HG02970 (cell line): Measurements from ENCODE around the gene AIFM3.

Experiments
- ATAC-seq: cut with Tn5 transposase; IDR thresholded peaks from one replicate; pipeline ENCODE4 v1.9.1; 2021; ENCODE audit warnings: mild to moderate bottlenecking, moderate library complexity, moderate number of reproducible peaks; ENCODE audit not compliant: unreplicated experiment, low FRiP score

The AIFM3 gene

DNA sequence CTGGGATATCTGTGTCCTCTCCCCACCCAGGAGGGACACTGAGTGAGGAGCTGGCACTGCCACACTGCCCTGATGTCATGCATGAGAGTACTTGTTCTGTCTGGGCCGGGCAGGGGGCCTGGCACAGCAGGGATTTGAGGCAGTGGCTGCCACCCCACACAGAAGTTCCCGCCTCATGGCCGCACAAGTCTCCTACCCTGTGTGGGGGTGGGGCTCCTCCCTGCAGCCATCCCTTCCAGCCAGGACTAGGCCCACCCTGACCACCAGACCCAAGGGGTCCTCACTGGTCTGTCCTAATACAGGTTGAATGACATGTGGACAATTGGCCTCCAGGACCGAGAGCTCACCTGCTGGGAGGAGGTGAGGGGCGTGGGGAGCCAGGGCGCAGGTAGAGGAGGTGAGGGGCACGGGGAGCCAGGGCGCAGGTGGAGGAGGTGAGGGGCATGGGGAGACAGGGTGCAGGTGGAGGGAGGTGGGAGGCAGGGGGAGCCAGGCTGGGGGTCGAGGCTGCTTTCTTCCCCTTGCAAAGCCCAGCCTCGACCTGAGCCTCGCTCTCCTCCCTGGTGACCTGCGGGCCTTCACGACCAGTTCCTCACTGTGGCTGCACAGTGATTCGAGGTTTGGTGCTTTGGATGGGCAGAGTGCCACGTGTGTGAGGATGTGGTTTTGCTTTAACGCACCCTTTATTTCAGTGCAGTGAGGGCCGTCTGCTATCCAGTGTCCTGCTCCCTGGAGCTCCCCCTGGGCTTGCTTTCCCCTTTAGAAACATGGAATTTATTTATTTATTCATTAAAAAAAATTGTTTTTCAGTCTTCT lies 22.5 kb downstream of the AIFM3 start:
- no peak for ATAC-seq

DNA sequence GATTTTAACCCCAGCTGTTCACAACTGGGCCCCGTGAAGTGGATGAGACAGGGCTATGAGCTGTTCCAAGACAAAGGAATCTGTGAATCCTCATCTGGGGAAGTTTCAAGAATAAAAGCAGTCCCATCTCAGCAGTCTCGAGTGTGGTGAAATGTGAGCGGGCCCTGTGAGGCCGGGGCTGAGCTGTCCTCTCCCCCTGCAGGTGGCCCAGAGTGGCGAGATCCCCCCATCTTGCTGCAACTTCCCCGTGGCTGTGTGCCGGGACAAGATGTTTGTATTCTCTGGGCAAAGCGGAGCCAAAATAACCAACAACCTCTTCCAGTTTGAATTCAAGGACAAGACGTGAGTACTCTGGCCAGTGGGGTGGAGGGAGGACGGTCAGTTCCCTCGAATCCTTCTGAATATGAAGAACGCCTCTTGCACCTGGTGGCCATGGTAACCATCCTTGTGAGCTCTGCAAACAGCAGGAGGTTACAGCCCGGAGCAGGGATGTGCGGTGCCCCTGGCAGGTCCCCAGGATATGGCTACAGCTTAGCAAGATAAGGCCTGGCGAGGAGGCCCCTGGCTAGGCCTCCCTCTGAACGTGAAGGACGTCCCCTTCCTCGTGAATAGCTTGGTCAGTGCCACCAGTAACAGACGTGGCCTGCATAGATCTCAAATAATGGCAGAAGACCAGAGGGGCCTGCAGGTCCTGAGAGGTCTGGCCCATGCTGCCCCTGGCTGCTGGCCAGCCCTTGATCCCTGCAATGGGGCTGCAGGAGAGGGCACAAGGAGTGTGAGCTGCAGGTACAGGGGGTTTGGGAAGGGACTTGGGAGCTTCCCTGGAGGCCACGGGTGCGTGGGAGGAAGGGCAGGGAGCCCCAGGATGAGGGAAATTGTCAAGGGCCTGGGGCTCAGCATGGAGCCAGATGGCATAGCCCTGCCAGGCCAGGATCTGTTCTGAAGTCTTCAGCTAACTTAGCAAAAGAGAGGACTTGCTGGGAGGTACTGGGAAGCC lies 23.4 kb downstream of the AIFM3 start:
- no peak for ATAC-seq

DNA sequence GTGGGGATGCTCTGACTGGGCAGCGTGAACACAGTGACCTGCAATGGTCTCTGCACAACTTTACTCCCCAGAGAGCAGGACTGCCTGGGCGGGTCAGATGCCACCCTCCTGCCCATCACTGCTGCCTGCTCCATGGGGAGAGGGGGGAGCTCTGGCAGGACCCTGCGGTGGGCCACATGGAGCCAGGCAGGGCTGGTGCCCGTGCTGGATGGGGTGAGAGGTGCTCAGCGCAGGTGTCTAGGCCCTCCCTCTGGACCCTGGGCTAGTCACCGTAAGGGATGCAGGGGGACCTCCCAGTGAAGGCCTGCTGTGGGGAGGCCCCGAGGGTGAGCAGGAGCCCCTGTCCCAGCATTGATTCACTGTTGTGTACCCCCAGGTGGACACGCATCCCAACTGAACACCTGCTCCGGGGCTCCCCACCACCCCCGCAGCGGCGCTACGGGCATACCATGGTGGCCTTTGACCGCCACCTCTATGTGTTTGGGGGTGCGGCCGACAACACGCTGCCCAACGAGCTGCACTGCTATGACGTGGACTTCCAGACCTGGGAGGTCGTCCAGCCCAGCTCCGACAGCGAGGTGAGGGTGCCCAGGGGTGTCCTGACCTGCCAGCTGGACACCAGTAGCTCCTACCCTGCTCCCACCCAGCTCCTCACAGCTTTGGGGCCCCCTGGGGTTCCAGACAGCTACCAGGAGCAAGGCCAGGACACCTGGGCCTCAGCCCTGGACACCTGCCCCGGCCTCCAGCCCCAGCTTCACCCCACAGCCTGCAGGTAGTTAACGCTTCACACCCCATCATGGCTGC lies 24.4 kb downstream of the AIFM3 start:
- ATAC-seq = no peak

DNA sequence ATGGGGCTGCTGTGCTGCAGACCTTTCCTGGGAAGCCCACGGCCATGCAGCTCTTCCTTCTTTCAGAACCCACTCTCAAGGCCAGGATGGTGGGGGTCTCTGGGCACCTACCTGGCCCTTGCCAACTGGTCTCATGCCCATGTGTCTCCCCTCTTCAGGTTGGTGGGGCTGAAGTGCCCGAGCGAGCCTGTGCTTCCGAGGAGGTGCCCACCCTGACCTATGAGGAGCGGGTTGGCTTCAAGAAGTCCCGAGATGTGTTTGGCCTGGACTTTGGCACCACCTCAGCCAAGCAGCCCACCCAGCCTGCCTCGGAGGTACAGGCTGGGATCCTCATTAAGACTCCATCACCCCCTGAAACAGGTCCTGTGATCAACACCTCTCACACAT lies 25.0 kb downstream of the AIFM3 start:
- no peak for ATAC-seq

DNA sequence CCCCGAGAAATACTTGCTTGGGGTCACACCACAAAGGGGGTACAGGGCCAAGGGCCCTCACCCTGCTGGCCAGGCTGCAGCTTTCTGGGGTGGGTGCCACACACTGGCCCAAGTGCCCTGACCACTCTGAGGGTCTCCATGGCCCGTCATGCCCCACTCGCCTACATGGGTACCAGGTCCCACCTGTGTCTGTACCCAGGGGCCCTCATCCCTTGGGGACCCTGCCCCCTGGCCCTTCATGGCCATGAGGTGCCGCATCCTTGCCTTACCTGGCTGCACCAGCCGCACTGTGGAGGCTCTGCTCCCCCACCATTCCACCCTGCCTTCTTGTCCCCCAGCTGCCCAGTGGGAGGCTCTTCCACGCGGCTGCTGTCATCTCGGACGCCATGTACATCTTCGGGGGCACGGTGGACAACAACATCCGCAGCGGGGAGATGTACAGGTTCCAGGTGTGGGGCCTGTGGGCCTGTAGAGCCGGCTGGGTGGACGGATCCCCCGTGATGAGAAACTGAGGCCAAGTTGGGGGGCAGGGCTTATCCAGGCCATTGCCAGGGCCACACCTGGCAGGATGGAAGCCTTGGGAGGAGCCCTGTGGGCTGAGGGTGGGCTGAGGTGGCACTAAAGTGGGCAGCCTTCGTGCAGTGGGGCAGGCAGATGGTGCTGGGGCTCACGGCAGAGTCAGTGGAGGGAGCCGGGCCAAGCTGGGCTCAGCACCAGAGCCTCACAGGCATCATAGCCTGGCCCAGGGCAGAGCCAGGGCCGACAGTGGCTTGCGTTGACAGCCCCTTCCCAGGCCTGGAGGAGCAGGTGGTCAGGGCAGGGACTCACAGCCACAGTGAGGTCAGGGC lies 25.6 kb downstream of the AIFM3 start:
- ATAC-seq = no peak

DNA sequence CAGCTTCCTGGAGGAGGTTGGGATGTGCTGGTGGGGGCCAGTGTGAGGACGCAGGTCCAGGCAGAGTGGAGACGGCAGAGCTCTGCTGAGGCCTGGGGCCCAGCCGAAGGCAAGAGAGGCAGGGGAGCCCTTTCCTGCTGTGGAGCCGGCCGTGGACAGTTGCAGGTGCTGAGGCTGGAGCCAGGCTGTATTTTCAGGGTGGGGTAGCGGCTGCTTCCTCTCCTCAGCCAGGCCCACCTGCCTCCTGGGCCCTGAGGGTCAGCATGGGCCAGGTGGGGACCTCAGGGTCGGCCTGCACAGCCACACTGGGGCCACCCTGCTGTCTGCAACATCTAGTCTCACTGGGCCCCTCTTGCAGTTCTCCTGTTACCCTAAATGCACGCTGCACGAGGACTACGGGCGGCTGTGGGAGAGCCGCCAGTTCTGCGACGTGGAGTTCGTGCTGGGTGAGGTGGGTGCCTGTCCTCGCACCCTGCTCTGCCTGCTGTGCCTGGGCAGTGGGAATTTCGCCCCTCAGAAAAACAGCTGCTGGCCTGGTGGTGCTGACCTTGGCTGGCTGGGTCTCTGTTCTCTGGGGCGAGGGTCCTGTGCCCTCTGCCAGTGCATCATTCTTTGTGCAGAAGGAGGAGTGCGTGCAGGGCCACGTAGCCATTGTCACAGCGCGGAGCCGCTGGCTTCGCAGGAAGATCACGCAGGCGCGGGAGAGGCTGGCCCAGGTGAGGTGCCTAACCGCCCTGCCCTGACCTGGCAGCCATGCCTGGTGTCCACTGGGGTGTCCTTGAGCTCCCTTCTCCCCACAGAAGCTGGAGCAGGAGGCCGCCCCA lies 26.5 kb downstream of the AIFM3 start:
- ATAC-seq = no peak

DNA sequence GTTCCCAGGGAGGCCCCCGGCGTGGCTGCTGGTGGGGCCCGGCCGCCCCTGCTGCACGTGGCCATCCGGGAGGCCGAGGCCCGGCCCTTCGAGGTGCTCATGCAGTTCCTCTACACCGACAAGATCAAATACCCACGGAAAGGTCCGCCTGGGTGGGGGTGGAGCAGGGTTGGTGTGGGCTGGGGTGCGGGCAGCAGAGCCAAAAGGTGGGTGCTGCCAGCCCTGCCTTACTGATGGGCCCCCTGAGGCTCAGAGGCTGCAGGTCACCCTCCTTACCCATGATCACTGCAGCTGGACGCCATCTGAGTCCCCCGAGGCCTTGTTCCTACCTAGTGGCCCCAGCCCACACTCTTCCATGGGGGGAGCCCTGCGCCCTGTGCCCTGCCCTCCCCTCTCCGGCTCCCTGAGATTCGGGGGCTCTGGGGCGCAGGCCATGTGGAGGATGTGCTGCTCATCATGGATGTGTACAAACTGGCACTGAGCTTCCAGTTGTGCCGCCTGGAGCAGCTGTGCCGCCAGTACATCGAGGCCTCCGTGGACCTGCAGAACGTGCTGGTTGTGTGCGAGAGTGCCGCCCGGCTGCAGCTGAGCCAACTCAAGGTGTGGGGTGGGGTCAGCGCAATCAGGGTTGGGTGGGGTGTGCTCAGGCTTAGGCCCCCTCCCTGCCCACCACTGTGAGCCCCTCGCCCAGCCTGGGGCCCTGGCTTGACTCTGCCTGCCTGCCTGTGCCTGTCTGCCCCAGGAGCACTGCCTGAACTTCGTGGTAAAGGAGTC lies 27.3 kb downstream of the AIFM3 start:
- ATAC-seq = no peak

DNA sequence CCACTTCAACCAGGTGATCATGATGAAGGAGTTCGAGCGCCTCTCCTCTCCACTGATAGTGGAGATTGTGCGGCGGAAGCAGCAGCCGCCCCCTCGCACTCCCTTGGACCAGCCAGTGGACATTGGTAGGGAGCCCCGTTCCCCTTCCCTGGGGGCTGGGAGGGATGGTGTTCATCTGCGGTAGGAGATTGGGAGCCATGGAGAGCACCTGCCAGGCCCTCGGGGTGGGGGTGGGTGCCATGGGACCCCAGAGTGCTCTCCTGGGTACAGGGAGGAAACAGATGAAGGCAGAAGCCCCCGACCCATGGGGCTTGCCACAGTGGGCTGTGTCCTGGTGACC lies 27.8 kb downstream of the AIFM3 start:
- ATAC-seq = no peak

DNA sequence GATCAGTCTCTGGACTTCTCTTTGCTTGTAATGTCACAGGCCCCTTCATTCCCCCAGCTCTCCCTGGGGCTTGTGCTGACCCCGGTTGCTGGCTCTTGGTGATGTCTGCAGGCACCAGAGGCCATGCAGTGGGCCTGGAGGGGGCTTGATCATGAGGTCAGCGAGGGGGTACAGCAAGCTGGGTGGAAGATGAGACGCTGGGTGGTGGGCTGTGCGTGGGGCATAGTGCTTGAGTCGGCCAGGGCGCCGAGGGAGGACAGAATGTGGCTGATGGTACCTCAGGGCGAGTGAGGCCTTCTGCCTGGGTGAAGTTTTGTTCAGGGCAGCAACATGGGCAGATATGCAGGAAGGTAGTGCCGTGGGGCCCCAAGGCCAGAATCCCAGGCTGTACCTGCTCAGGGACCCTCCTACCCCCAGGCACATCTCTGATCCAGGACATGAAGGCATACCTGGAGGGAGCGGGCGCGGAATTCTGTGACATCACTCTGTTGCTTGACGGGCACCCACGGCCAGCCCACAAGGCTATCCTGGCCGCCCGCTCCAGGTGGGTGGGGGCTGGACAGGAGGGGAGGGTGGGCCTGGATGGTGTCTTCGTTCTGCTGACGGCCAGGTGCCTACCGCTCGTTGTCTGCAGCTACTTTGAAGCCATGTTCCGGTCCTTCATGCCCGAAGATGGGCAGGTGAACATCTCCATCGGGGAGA lies 28.4 kb downstream of the AIFM3 start:
- no peak for ATAC-seq

DNA sequence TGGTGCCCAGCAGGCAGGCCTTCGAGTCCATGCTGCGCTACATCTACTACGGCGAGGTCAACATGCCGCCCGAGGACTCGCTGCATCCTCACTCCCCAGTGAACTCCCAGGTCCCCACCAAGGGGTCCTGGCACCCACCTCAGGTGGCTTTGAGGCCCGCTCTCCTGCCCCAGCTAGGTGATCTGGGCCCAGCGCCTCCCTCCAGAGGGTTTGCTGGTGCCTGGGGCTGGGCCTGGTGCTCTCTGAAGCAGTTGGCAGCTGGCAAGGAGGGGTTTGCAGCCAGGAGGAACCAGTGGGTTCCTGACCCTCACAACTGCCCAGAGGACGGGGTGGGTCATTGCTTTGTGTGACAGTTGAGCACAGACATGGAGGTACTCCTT lies 29.0 kb downstream of the AIFM3 start:
- ATAC-seq = no peak

DNA sequence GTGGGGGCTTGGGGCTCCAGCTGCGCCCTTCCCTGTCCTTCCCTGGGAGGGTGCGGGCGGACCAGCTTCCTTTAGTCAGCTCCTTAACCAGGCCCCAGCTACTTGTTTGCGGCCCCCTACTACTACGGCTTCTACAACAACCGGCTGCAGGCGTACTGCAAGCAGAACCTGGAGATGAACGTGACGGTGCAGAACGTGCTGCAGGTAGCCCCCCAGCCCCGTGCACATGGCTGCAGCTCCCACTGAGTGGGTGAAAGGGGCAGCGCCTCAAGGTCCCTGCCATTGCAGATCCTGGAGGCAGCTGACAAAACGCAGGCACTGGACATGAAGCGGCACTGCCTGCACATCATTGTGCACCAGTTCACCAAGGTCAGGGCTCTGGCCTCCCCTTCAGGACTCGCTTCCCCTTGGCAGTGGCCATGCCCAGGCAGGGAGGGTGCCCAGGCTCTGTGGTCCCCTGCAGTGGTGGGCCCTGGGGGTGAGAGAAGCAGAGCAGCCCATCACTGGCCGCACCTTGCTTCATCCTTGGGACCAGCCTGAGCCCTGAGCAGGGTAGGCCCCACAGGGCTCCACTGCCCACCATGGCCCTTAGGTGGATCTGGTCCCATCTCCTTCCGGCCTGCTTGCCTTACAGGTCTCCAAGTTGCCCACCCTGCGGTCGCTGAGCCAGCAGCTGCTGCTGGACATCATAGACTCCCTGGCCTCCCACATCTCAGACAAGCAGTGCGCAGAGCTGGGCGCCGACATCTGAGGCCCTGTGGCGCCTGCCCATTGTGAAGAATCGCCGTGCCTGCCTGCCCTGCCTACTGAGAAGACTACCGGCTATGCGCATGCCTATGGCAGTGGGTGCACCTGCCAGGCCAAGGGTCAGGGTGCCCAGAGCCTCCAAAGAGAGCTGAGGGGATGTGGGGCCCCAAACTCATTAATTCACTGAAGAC lies 29.8 kb downstream of the AIFM3 start:
- no peak for ATAC-seq

DNA sequence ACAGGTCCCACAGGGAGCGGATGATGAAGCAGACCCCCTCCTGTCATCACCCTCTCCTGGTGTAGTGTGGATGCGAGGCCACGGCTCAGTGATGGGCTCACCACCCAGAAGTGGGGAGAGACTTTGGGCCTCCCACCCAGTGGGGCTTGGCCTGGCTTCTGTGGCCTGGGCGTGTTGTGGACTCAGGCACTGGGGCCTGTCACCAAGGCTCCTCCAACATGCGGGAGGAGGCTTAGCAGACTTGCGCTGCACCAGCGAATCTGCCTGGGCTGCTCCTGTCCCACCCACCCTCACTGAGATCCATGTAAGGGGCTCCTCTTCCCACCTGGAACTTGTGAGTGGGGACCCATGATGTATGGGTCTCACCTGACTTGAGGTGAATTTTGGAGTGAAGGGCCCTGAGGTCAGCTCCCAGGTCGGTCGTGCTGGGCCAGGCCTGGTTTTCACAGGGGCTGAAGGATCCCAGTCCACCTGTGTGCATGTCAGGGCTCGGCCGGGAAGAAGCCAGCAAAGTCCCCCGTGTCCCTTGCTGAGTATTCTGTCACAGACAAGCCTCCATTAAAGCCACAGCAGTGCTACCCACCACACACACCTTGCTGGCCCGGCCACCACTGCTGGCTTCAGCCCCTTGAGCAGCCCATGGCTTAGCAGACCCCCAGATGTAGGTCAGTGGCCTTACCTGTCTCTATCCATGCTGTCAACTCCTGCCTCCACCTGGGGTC lies 30.6 kb downstream of the AIFM3 start:
- no peak for ATAC-seq

DNA sequence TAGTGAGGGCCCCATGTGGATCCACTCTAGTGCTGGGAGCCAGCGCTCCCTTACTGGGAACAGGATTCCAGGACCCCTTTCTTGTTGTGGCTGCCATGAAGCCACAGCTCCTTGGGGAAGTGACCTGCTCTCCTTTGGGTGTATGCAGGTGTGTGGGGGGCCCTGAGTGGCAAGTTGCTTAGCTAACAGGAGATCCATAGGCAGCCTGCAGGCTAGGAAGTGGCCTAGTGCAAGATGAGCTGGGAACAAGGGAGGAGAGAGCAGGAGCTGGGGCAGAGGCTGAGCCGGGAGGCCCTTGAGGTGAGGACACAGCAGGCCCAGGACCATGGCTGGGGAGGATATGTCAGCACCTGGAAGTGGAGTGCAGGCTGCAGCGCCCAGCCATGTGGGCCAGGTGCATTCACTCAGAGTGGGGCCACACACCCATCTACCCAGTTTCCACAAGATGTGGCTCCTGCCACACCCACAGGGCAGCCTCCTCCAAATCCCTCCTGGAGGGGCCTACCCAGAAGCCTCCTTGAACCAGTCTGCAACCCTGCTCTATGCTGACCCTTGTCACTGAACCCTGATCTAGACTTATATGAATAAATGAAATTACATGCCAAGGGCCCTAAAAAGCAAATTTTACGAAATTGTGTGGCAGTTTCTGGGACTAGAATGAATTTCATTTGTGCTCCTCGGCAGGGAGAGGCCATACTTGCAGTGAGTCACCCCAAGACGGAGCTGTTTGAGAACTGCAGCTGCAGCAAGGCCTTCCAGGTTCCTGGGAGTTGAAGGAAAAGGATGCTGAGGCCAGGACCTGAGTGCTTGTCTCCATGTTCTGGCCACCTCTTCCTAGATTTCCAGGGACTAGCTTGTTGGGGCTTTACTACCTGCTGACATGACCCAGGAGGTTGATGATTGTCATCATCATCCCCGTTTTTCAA lies 31.6 kb downstream of the AIFM3 start:
- no peak for ATAC-seq

DNA sequence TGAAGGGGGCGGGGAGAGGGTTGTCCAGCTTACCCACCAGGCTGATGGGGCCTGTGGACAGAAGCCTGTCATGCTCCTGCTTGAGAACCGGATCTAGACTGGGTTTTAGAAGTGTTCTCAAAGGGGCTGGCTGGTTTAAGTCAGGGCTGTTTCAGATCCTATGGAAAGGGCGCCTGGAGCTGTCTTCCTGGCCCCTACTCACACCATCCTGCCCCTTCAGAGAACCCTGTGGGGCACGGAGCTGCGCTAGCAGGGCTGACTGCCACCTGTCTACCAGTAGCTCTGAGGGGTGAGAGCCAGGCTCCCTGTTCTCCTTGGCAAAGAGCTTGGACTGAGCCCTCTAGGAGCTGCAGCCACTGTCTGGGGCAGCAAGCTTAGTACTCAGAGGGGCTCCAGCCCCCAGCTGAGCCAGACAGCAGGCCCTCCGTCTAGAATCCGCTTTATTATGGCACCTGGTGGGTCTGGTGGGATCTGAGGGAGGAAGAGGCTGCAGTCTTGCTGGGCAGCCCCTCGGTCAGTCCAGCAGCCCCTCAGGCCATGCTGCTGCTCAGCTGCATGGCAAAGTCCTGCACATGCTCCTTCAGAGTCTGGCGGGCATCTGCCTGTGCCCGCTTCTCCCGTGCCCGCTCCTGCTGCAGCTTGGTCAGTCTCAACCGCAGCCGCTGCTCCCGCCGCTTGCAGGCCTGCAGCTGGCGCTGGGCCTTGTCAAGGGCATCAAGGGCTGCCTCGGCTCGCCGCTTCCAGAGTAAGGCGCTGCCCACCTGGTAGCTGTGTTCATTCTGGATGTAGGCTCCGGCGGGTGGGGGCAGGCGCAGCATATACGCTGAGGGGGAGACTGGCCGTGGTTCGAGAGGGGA lies 32.5 kb downstream of the AIFM3 start:
- no peak for ATAC-seq
